Epithelial cell of alveolus of lung (primary cell): ENCODE data around the gene STARD5. TPM values are rescaled to one million over a fixed set of nuclear protein-coding genes. Genes with fewer than 3 reads are reported as not detected.

Source experiments
- total RNA-seq: library from RNA; depleted of rRNA; stranded (reverse); fragments of >200 nt; gene quantifications from 2 replicates; pipeline ENCODE4 v1.2.1, GENCODE V29; 2015

The STARD5 gene, protein sequence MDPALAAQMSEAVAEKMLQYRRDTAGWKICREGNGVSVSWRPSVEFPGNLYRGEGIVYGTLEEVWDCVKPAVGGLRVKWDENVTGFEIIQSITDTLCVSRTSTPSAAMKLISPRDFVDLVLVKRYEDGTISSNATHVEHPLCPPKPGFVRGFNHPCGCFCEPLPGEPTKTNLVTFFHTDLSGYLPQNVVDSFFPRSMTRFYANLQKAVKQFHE
- 4.3 and 5.0 TPM in 2 replicates for total RNA-seq

GRCh38 chr15:81323944-81324881, at the start of gene STARD5:
Gene STARD5, minus strand, starts transcription at chr15:81324141. Its CDS starts 42 bp downstream, at chr15:81324099.

Other genes starting within 250 kb of the STARD5 start
- gene CFAP161, start 189.9 kb downstream of the STARD5 start, total RNA-seq = not detected in 2 replicates
- 2.7 and 3.2 TPM in 2 replicates for gene IL16, start 127.3 kb downstream of the STARD5 start, total RNA-seq
- gene TMC3, start 50.1 kb upstream of the STARD5 start, total RNA-seq = not detected in 2 replicates